Measurements from ENCODE around the gene SMARCA1. TPM values are rescaled to one million over a fixed set of nuclear protein-coding genes. Genes with fewer than 3 reads are reported as not detected.

The SMARCA1 gene
- total and polyA plus RNA-seq, 2 experiments from 2014 or later = 30.1 to 51.8 TPM

DNA sequence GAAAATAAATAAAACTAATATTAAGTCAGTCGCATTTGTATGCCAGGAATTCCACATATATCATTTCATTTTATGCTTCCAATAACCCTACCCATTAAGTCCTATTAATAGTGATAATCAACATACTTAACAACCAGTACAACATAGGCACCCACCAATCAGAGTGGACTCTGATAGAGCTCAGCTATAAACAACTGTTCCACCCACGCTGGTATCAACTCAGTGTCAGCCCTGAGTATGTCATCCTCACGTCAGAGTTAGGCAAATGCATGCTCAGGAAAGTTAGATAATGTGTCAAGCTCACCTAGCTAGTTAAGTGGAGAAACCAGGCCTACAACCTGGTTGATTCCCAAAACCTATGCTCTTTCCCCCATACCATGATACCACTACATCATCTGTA is 89.3 kb downstream of the SMARCA1 start:
- TF ChIP-seq, protein P1, sequence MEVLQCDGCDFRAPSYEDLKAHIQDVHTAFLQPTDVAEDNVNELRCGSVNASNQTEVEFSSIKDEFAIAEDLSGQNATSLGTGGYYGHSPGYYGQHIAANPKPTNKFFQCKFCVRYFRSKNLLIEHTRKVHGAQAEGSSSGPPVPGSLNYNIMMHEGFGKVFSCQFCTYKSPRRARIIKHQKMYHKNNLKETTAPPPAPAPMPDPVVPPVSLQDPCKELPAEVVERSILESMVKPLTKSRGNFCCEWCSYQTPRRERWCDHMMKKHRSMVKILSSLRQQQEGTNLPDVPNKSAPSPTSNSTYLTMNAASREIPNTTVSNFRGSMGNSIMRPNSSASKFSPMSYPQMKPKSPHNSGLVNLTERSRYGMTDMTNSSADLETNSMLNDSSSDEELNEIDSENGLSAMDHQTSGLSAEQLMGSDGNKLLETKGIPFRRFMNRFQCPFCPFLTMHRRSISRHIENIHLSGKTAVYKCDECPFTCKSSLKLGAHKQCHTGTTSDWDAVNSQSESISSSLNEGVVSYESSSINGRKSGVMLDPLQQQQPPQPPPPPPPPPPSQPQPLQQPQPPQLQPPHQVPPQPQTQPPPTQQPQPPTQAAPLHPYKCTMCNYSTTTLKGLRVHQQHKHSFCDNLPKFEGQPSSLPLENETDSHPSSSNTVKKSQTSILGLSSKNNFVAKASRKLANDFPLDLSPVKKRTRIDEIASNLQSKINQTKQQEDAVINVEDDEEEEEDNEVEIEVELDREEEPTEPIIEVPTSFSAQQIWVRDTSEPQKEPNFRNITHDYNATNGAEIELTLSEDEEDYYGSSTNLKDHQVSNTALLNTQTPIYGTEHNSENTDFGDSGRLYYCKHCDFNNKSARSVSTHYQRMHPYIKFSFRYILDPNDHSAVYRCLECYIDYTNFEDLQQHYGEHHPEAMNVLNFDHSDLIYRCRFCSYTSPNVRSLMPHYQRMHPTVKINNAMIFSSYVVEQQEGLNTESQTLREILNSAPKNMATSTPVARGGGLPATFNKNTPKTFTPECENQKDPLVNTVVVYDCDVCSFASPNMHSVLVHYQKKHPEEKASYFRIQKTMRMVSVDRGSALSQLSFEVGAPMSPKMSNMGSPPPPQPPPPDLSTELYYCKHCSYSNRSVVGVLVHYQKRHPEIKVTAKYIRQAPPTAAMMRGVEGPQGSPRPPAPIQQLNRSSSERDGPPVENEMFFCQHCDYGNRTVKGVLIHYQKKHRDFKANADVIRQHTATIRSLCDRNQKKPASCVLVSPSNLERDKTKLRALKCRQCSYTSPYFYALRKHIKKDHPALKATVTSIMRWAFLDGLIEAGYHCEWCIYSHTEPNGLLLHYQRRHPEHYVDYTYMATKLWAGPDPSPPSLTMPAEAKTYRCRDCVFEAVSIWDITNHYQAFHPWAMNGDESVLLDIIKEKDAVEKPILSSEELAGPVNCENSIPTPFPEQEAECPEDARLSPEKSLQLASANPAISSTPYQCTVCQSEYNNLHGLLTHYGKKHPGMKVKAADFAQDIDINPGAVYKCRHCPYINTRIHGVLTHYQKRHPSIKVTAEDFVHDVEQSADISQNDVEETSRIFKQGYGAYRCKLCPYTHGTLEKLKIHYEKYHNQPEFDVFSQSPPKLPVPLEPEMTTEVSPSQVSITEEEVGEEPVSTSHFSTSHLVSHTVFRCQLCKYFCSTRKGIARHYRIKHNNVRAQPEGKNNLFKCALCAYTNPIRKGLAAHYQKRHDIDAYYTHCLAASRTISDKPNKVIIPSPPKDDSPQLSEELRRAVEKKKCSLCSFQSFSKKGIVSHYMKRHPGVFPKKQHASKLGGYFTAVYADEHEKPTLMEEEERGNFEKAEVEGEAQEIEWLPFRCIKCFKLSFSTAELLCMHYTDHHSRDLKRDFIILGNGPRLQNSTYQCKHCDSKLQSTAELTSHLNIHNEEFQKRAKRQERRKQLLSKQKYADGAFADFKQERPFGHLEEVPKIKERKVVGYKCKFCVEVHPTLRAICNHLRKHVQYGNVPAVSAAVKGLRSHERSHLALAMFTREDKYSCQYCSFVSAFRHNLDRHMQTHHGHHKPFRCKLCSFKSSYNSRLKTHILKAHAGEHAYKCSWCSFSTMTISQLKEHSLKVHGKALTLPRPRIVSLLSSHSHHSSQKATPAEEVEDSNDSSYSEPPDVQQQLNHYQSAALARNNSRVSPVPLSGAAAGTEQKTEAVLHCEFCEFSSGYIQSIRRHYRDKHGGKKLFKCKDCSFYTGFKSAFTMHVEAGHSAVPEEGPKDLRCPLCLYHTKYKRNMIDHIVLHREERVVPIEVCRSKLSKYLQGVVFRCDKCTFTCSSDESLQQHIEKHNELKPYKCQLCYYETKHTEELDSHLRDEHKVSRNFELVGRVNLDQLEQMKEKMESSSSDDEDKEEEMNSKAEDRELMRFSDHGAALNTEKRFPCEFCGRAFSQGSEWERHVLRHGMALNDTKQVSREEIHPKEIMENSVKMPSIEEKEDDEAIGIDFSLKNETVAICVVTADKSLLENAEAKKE (CRISPR knock-in tag; IDR thresholded peaks at IDR 0.05) = no peak
- TF ChIP-seq CTCF (conservative IDR thresholded peaks at IDR 0.05; ENCODE audit: low read depth in 2 of 2) (no peak), POLR2AphosphoS5 (IDR thresholded peaks at IDR 0.05; ENCODE audit: low read depth) (no peak), CREB1 (CRISPR knock-in tag; IDR thresholded peaks at IDR 0.05; ENCODE audit: low read depth) (no peak), STAT1 (IDR thresholded peaks at IDR 0.05; ENCODE audit: unreplicated experiment) (no peak), EZH2phosphoT487 (IDR thresholded peaks at IDR 0.05; ENCODE audit: unreplicated experiment) (no peak), NANOG (IDR thresholded peaks at IDR 0.05; ENCODE audit: borderline replicate concordance) (no peak), ZNF114 (CRISPR knock-in tag; IDR thresholded peaks at IDR 0.05) (no peak), JUNB (IDR thresholded peaks at IDR 0.05; ENCODE audit: unreplicated experiment) (no peak), ZNF331 (CRISPR knock-in tag; IDR thresholded peaks at IDR 0.05; ENCODE audit: low read depth) (no peak)
- TF ChIP-seq, protein P2, sequence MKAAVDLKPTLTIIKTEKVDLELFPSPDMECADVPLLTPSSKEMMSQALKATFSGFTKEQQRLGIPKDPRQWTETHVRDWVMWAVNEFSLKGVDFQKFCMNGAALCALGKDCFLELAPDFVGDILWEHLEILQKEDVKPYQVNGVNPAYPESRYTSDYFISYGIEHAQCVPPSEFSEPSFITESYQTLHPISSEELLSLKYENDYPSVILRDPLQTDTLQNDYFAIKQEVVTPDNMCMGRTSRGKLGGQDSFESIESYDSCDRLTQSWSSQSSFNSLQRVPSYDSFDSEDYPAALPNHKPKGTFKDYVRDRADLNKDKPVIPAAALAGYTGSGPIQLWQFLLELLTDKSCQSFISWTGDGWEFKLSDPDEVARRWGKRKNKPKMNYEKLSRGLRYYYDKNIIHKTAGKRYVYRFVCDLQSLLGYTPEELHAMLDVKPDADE (IDR thresholded peaks at IDR 0.05) = no peak
- H2AFZ ChIP-seq = no peak overlapping the region
- Mint-ChIP-seq H3K27me3 (ENCODE audit: insufficient read depth, low read depth, poor library complexity) (no peaks in the 10 kb centered on the region), H3K9me3 (peaks cover 2% of the 10 kb centered on the region; the same call in 1 of the 3 replicates), H3K27ac (no peak overlapping the region), H3K4me3 (no peak overlapping the region), H3K4me1 (no peaks in the 10 kb centered on the region), H3K36me3 (ENCODE audit: low read depth) (peaks cover 15% of the 10 kb centered on the region)
- no peaks in the 10 kb centered on the region for H3K36me3 ChIP-seq (ENCODE audit: insufficient read depth)
- no peaks in the 10 kb centered on the region for H3K79me2 ChIP-seq (replicated peaks; ENCODE audit: insufficient read depth)
- H3F3A ChIP-seq (replicated peaks; ENCODE audit: low read depth) = no peaks in the 10 kb centered on the region
- H3K9me2 ChIP-seq (ENCODE audit: insufficient read depth) = no peaks in the 10 kb centered on the region
- no peaks in the 10 kb centered on the region for H3K4me1 ChIP-seq (ENCODE audit: insufficient read depth)
- no peak overlapping the region for H3K4me2 ChIP-seq
- no peaks in the 10 kb centered on the region for H3K27me3 ChIP-seq (ENCODE audit: insufficient read depth)
- ATAC-seq = no peak
- no peak overlapping the region for H3K4me3 ChIP-seq
- DNase-seq (ENCODE audit: low spot score) = no peak
- H4K20me1 ChIP-seq (replicated peaks; ENCODE audit: insufficient read depth) = no peaks in the 10 kb centered on the region
- H3K27ac ChIP-seq (ENCODE audit: low read depth) = no peak overlapping the region
